Medulla oblongata (tissue), 1 donor: ENCODE data around the gene PEPD.
A peak's percentile ranks its signal among the peaks of the same experiment; 100 is the strongest.

Source experiments
- DNase-seq: peaks from one replicate; pipeline ENCODE4 v3.0.0-alpha.2; 2015; ENCODE audit errors: extremely low spot score

Gene PEPD

GRCh38 chr19:33512021-33512420, 9.6 kb downstream of the PEPD start:
- DNase-seq = no peak

- no peak for DNase-seq
Measured at GRCh38 chr19:33511346-33511745, 10.2 kb downstream of the PEPD start.

- DNase-seq = no peak
Measured at GRCh38 chr19:33510462-33511194, 11.0 kb downstream of the PEPD start.

GRCh38 chr19:33509774-33510173, 11.8 kb downstream of the PEPD start:
- no peak for DNase-seq

GRCh38 chr19:33508941-33509614, 12.5 kb downstream of the PEPD start:
- peak; percentile 14 for DNase-seq

- DNase-seq = no peak
Measured at GRCh38 chr19:33508431-33508830, 13.2 kb downstream of the PEPD start.

- DNase-seq = no peak
Measured at GRCh38 chr19:33508009-33508408, 13.6 kb downstream of the PEPD start.

GRCh38 chr19:33507021-33507956, 14.3 kb downstream of the PEPD start:
- no peak for DNase-seq

- no peak for DNase-seq
Measured at GRCh38 chr19:33506498-33506897, 15.1 kb downstream of the PEPD start.

GRCh38 chr19:33505823-33506222, 15.8 kb downstream of the PEPD start:
- no peak for DNase-seq

- no peak for DNase-seq
Measured at GRCh38 chr19:33505148-33505547, 16.4 kb downstream of the PEPD start.

- no peak for DNase-seq
Measured at GRCh38 chr19:33504058-33504444, 17.5 kb downstream of the PEPD start.

GRCh38 chr19:33503433-33504057, 18.0 kb downstream of the PEPD start:
- DNase-seq = no peak

- DNase-seq = no peak
Measured at GRCh38 chr19:33503030-33503429, 18.6 kb downstream of the PEPD start.

- no peak for DNase-seq
Measured at GRCh38 chr19:33502521-33502920, 19.1 kb downstream of the PEPD start.

- no peak for DNase-seq
Measured at GRCh38 chr19:33501693-33502356, 19.8 kb downstream of the PEPD start.

GRCh38 chr19:33500991-33501390, 20.6 kb downstream of the PEPD start:
- no peak for DNase-seq

GRCh38 chr19:33500586-33500985, 21.0 kb downstream of the PEPD start:
- no peak for DNase-seq

- no peak for DNase-seq
Measured at GRCh38 chr19:33499671-33500506, 21.7 kb downstream of the PEPD start.

- DNase-seq = no peak
Measured at GRCh38 chr19:33499248-33499647, 22.3 kb downstream of the PEPD start.
